Epithelial cell of esophagus (primary cell): Measurements from ENCODE around the gene INPP5B.

ENCODE experiments used
- DNase-seq: peaks from one replicate; pipeline ENCODE4 v3.0.0; 2010; ENCODE audit warnings: low read depth
- H3K4me3 ChIP-seq: 2 replicates; pipeline ENCODE4 v1.5.1; 2011; ENCODE audit warnings: mild to moderate bottlenecking, low read length, control low read depth
- CTCF ChIP-seq: IDR thresholded peaks from 2 replicates; pipeline ENCODE4 v1.5.1; 2011; ENCODE audit warnings: low read depth, mild to moderate bottlenecking, low read length, control low read depth, inconsistent platforms; ENCODE audit not compliant: insufficient read depth; ENCODE audit errors: missing control alignments

The INPP5B gene

DNA sequence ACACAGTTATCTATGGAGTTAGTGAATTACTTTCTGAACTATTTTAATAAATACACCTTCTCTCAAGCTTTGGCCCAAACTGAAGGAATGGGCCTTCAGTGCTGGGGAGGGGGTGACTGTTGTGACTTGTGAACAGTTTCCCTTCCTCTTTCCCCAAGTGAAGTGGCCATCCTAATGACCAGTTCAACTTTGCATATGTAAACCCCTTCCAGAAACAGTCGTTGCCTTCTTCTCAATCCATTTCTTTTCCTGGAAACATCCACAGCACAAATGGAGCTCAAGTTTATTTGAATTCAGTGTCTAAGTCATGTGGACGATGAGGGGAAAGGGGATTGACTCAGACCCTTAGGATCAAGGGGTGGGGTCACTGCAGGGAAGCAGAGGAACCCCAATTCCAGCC is 1.3 kb upstream of the INPP5B start:
- DNase-seq: no peak
- no peak for TF ChIP-seq CTCF
- no peak overlapping the region for H3K4me3 ChIP-seq

- no peak overlapping the region for H3K4me3 ChIP-seq
- no peak for TF ChIP-seq CTCF
- no peak for DNase-seq
Observed at GRCh38 chr1:37947364-37947763, 511 bp upstream of the INPP5B start.

- no peak for DNase-seq
- H3K4me3 ChIP-seq: no peak overlapping the region
- no peak for TF ChIP-seq CTCF
Observed at GRCh38 chr1:37945743-37946702, 830 bp downstream of the INPP5B start.

DNA sequence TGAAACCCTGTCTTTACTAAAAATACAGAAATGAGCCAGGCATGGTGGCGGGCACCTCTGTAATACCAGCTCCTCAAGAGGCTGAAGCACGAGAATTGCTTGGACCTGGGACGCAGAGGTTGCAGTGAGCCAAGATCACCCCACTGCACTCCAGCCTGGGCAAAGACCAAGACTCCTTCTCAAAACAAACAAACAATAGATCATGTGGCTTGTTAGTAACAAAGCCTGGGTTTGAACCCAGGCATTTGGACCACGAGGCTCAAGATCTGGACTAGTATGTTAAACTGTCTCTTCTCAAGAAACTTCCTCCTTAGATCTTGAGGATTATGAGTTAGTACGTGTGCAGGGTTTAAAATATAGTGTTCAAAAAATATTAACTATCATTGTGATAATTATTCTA is 1.6 kb downstream of the INPP5B start:
- no peak for TF ChIP-seq CTCF
- DNase-seq: no peak
- no peak overlapping the region for H3K4me3 ChIP-seq

GRCh38 chr1:37944816-37945215 is 2.0 kb downstream of the INPP5B start:
- no peak for DNase-seq
- TF ChIP-seq CTCF: no peak
- no peak overlapping the region for H3K4me3 ChIP-seq

DNA sequence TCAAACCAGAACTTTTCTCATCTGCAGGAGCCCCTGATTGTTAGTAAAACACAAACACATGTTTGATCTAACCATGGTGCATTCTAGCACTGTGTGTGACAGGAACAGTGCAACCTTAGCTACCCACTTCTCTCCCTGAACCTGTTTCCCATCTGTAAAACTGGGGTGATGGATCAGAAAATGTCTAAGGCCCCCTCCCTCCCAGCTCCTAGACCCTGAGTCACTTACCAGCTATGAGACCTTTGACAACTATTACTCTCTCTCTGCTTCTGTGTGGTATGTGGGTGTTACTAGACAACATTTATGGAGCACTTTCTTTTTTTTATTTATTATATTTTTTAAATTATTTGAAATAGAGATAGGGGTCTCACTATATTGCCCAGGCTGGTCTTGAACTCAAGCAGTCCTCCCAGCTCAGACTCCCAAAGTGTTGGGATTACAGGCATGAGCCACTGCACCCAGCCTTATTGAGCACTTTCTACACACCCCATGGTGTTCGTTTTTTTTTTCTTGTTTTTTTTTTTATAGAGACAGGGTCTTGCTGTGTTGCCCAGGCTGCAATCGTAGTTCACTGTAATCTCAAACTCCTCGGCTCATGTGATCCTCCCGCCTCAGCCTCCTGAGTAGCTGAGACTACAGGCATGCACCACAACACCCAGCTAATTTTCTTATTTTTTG is 2.6 kb downstream of the INPP5B start:
- TF ChIP-seq CTCF: no peak
- DNase-seq: no peak
- no peak overlapping the region for H3K4me3 ChIP-seq
